HG02884 (cell line): ENCODE data around the gene CREG1.
"Not testable (repeated sequence)": the region's sequence is repeated elsewhere in the genome, so short reads cannot be mapped to it uniquely, and the experiment has no call there.

Source experiments
- ATAC-seq: cut with Tn5 transposase; IDR thresholded peaks from one replicate; pipeline ENCODE4 v1.9.1; 2021; ENCODE audit warnings: mild to moderate bottlenecking, moderate library complexity; ENCODE audit not compliant: unreplicated experiment

The CREG1 gene

DNA sequence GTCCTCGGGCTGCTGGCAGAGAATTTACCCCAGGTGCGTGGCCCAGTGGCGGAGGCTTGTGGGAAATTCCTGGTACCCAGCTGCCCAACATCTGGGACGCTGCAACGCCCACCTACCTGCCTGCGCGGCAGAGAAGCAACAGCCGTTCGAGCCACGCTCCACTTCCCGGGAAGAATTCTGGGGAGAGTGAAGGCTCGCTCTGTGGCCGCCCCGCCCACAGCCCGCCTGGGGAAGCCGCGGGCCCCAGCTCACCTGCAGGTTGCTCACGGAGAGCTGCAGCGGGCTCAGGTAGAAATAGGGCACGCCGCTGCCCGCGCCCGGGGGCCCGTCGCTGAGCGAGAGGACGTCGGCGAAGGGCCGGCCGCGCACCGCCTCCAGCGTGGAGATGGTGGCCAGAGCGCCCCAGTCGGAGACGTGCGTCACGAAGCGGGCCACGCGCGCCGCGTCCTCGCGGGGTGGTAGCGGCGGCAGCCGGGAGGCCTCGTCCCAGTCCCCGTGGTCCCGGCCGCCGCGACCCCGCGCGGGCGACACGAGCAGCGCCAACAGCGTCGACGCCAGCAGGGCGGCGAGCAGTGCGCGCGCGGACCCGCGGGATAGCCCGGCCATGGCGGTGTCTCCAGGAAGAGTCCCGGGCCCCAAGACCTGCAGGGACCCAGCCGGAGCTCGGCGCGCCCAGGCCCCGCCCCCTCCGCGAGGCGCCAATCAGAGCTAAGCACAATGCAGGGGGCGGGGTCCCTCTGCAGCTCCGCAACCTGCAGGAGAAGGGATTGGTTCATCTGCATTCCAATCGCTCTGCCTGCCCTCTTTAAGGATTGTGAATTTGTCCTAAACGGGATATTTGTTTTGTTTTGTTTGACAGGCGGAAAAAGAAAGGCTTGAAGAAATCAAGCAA, at the start of gene CREG1:
TSS of gene CREG1 (minus strand) at position 627 of the 892 bp plus-strand sequence.
- ATAC-seq = peak; percentile 96

DNA sequence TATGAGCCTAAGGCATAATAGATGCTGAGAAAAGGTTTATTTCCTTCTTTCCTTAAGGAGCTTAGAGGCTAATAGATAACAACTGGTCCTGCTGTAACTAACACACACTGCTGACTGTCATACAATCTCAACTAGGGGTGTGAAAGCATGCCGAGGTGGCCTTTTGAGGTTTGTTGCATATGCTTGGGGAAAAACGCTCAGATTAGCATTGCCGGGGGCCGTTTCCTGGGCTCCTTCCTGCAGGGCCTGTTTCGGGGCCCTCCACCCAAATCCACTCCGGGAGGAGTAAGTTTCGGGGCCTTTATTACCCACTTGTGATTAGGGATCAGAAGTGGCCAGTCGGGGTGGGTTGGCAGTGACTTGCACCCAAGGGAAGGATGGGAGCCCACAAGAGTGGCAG, 49.3 kb upstream of the CREG1 start:
- ATAC-seq = no peak

GRCh38 chr1:167601442-167602383, 48.2 kb upstream of the CREG1 start:
- no peak for ATAC-seq

- ATAC-seq = peak; percentile 67
Measured at GRCh38 chr1:167599957-167600581, 46.5 kb upstream of the CREG1 start.

DNA sequence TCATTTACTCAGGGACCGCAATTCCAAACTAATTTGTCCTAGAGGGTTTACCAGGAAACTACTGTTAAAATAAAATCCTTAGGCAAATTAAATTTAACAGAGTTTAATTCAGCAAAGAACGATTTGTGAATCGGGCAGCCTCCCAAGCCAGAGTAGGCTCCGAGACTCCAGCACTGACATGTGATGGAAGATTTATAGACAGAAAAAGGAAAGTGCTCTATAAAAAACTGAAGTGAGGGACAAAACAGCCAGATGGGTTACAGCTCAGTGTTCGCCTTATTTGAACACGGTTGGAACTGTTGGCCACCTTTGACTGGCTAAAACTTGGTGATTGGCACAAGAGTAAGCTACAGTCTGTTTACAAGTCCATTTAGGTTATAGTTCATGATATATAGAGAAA, 41.3 kb upstream of the CREG1 start:
- ATAC-seq = no peak

DNA sequence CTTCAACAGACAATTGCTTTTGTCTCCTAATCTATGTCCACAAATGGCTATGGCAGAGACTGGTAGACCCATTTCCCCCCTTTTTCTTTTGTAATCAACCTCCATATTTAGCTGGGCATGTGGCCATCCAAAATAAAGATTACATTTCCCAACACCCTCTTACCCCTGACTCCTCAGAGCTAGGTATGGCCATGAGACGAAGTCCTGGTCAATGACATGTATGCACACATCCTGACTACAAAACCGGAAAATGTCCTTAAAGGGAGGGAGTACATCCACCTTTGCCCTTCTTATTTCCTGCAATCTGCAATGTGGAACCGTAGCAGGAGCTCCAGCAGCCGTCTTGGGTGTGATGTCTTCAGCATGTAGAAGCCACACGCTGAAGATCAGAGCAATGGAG, 40.3 kb upstream of the CREG1 start:
- ATAC-seq = no peak

- ATAC-seq = no peak
Measured at GRCh38 chr1:167592475-167592874, 38.9 kb upstream of the CREG1 start.

GRCh38 chr1:167588361-167588760, 34.8 kb upstream of the CREG1 start:
- no peak for ATAC-seq

GRCh38 chr1:167587872-167588271, 34.3 kb upstream of the CREG1 start:
- no peak for ATAC-seq

- no peak for ATAC-seq
Measured at GRCh38 chr1:167587342-167587741, 33.8 kb upstream of the CREG1 start.

GRCh38 chr1:167584581-167584980, 31.0 kb upstream of the CREG1 start:
- ATAC-seq = no peak

GRCh38 chr1:167582722-167583121, 29.2 kb upstream of the CREG1 start:
- no peak for ATAC-seq

- ATAC-seq = no peak
Measured at GRCh38 chr1:167582064-167582463, 28.5 kb upstream of the CREG1 start.

DNA sequence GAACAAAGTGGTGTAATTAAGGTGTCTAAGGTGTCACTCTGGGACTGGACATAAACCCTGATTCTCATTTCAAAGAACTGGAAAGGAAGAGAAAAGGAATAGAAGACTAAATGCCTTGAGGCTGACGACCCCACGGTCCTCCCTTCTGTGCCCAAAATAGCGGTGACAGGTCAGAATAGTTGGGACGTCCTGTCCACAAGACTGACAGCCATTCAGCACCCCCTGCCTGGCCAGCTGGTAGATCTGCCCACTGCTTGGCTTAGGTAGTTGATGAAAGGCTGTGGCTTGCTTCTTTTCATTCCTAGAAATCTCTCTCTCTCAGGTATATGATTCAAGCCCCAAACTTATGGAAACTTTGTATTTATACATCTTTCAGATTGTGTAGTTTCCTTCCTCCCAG, 26.4 kb upstream of the CREG1 start:
- ATAC-seq = no peak

GRCh38 chr1:167578939-167579521, 25.5 kb upstream of the CREG1 start:
- no peak for ATAC-seq

DNA sequence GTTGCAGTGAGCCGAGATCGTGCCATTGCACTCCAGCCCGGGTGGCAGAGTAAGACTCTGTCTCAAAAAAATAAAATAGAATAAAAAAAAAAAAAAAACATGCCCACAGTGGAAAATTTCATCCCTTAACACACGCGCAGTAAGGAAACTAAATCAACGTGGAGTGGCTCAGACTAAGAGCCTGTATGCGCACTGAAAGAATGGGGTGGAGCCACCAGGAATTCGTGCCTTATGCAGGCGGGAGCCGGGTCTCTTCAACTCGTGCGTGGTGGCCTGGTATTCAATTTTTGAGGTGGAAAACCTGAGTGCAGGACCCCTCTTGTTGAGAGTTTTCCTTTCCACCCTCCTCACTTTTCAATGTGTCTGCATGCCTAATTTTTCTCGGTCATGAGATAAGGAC, 22.1 kb upstream of the CREG1 start:
- no peak for ATAC-seq

DNA sequence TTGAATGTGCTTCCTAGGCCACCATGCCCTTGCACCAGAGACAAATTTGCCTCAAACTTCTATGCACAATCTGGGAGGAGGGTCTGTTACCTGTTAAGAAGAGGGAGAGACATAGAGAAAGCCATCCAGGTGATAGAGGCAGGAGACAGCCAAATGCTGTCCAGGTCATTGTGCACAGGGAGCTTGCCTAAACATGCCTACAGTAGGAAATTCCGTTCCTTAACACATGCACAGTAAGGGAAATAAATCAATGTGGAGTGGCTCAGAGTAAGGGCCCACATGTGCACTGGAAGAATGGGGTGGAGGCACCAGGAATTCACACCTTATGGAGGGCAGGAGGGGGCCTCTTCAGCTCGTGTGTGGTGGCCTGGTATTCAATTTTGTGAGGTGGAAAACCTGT, 19.5 kb upstream of the CREG1 start:
- ATAC-seq = no peak

DNA sequence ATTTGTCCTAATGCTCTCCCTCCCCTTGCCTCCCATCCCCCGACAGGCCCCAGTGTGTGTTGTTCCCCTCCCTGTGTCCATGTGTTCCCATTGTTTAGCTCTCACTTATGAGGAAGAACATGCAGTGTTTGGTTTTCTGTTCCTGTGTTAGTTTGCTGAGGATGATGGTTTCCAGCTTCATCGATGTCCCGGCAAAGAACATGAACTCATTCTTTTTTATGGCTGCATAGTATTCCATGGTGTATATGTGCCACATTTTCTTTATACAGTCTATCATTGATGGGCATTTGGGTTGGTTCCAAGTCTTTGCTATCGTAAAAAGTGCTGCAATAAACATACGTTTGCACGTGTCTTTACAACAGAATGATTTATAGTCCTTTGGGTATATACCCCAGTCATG, 17.1 kb upstream of the CREG1 start:
- not testable (repeated sequence) for ATAC-seq

- no peak for ATAC-seq
Measured at GRCh38 chr1:167567663-167568062, 14.1 kb upstream of the CREG1 start.

GRCh38 chr1:167566766-167567165, 13.2 kb upstream of the CREG1 start:
- ATAC-seq = no peak

DNA sequence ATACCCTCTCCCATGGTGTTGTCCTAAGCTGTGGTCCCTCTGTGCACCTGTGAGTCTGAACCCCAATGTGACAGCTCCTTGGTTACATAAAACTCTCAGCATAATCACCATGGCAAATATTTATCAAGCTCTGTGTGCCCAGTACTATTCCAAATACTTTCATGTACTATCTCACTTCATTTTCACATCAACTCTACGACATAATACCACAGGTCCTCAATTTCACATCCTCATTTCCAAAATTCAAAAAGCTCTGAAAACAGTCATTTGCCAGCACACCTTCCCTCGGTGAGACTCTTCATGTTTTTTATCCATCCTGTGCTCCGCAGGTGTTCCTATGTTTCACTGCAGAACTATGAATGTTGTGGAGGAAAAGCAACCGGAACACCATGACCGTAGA, 12.4 kb upstream of the CREG1 start:
- no peak for ATAC-seq
